Measurements from ENCODE around the gene SNUPN.

- TF ChIP-seq POLR2A (IDR thresholded peaks at IDR 0.05; ENCODE audit: low read depth, low read length), result no peak
- no peak for TF ChIP-seq TAF1 (IDR thresholded peaks at IDR 0.05; ENCODE audit: borderline replicate concordance, low read depth, low read length)
- TF ChIP-seq POLR2AphosphoS5 (IDR thresholded peaks at IDR 0.05; ENCODE audit: low read depth, low read length), result no peak
These were observed 41.4 kb downstream of the SNUPN start for GRCh38 chr15:75584121-75584520.
